HG03175 (cell line): ENCODE measurements around the gene SSR1.

ENCODE experiments used
- ATAC-seq: cut with Tn5 transposase; IDR thresholded peaks from one replicate; pipeline ENCODE4 v1.9.1; 2021; ENCODE audit warnings: mild to moderate bottlenecking, moderate library complexity; ENCODE audit not compliant: unreplicated experiment

The SSR1 gene

DNA sequence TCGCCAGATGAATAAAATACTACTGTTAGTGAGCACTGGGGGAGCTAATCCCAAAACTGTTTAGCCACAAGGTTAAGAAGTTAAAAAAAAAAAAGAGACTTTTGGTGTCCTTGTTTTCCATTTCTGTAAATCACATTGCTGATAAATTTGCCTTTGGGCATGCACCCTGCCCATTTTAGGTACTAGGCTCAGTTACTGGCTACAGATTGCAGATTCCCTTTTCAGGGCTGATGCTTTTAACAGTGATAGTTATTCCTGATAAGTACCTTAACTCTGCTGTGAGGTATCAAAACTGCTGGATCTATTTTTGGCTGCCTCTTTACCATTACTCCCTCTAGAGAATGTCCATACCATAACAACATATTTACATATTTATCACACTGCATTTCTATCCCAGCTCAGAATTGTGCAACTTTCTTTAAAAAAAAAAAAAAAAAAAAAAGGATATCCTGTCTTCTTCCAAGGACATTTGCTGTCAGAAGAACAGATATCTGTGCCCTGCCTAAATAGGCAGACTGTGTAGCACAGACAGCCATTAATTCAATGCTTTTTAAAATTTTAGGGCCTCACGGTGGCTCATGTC lies 94.5 kb downstream of the SSR1 start:
- ATAC-seq, result no peak
